Measurements from ENCODE around the gene MAP4K4. TPM values are rescaled to one million over a fixed set of nuclear protein-coding genes. Genes with fewer than 3 reads are reported as not detected.

The MAP4K4 gene
- total RNA-seq, 4 donors from 2014 or later, result 33.8 to 47.3 (median 35.7) TPM

DNA sequence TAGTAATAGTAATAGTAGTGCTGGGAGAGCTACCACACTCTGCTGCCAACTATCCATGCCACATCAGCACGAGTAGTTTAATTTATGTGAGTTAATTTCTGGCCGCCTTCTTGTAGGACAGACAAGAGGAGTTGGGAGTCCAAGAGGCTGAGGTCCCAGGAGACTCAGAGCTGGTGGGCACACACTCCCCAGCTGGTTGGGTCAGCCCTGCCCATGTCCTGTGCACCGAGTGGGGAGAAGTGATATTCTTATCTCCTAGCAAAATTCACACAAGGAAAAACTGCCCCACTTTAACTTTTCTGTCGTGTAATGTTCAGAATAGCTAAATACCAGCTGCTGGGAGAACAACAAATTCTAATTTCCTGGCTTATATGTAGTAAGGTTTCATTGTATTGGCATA lies 15.2 kb upstream of the MAP4K4 start:
- Histone ChIP-seq H3K27me3 (no peaks in the 10 kb centered on the region), H3K36me3 (no peaks in the 10 kb centered on the region), H3K4me3 (replicated peaks in 1 of 3) (no peak overlapping the region), H3K4me1 (no peaks in the 10 kb centered on the region), H3K27ac (no peak overlapping the region), H3K9me3 (no peaks in the 10 kb centered on the region)
- DNase-seq, result no peak
- TF ChIP-seq POLR2A (IDR thresholded peaks at IDR 0.05), result no peak
- TF ChIP-seq, protein P1, sequence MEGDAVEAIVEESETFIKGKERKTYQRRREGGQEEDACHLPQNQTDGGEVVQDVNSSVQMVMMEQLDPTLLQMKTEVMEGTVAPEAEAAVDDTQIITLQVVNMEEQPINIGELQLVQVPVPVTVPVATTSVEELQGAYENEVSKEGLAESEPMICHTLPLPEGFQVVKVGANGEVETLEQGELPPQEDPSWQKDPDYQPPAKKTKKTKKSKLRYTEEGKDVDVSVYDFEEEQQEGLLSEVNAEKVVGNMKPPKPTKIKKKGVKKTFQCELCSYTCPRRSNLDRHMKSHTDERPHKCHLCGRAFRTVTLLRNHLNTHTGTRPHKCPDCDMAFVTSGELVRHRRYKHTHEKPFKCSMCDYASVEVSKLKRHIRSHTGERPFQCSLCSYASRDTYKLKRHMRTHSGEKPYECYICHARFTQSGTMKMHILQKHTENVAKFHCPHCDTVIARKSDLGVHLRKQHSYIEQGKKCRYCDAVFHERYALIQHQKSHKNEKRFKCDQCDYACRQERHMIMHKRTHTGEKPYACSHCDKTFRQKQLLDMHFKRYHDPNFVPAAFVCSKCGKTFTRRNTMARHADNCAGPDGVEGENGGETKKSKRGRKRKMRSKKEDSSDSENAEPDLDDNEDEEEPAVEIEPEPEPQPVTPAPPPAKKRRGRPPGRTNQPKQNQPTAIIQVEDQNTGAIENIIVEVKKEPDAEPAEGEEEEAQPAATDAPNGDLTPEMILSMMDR (IDR thresholded peaks at IDR 0.05), result no peak
- intact Hi-C loops (cut with DNase I), result no loop called here
- 81 to 86% methylated on average over 4 of the region's 4 CpGs for WGBS, 2 donors

GRCh38 chr2:101684313-101684712 lies 13.2 kb upstream of the MAP4K4 start:
- Histone ChIP-seq H3K9me3 (no peaks in the 10 kb centered on the region), H3K4me3 (replicated peaks in 1 of 3) (no peak overlapping the region), H3K27ac (no peak overlapping the region), H3K4me1 (no peaks in the 10 kb centered on the region), H3K27me3 (no peaks in the 10 kb centered on the region), H3K36me3 (no peaks in the 10 kb centered on the region)
- DNase-seq, result no peak
- intact Hi-C loops (cut with DNase I), result no loop called here
- TF ChIP-seq, protein P1 (IDR thresholded peaks at IDR 0.05), result no peak
- WGBS, 2 donors, result 90 to 92% methylated on average over 4 of the region's 4 CpGs

- H3K4me3 ChIP-seq (replicated peaks in 1 of 3), result no peak overlapping the region
- no peaks in the 10 kb centered on the region for H3K36me3 ChIP-seq
- DNase-seq, result no peak
- intact Hi-C loops (cut with DNase I), result no loop called here
- no peaks in the 10 kb centered on the region for H3K4me1 ChIP-seq
- H3K27ac ChIP-seq, result no peak overlapping the region
- H3K9me3 ChIP-seq, result no peaks in the 10 kb centered on the region
- no peak for TF ChIP-seq POLR2A (IDR thresholded peaks at IDR 0.05)
- TF ChIP-seq, protein P1 (IDR thresholded peaks at IDR 0.05), result no peak
- no peaks in the 10 kb centered on the region for H3K27me3 ChIP-seq
- 94 to 96% methylated on average over 5 of the region's 5 CpGs for WGBS, 2 donors
Measured at GRCh38 chr2:101688261-101688660, 9.2 kb upstream of the MAP4K4 start.

- Histone ChIP-seq H3K4me1 (no peaks in the 10 kb centered on the region), H3K36me3 (no peaks in the 10 kb centered on the region), H3K9me3 (no peaks in the 10 kb centered on the region), H3K27me3 (no peaks in the 10 kb centered on the region), H3K4me3 (replicated peaks in 1 of 3) (no peak overlapping the region), H3K27ac (no peak overlapping the region)
- intact Hi-C loops (cut with DNase I), result no loop called here
- no peak for DNase-seq
- TF ChIP-seq, protein P1 (IDR thresholded peaks at IDR 0.05), result no peak
- no peak for TF ChIP-seq POLR2A (IDR thresholded peaks at IDR 0.05)
- WGBS, 2 donors, result 82 to 95% methylated on average over 1 of the region's 1 CpG
Measured at GRCh38 chr2:101689114-101689825, 8.2 kb upstream of the MAP4K4 start.

GRCh38 chr2:101690547-101691152 lies 6.9 kb upstream of the MAP4K4 start:
- no peaks in the 10 kb centered on the region for H3K9me3 ChIP-seq
- H3K4me1 ChIP-seq, result no peaks in the 10 kb centered on the region
- intact Hi-C loops (cut with DNase I), result loop anchor here (10.0 kb wide), 1 partner anchor 144 kb away; no protein-coding TSS in a partner anchor
- H3K36me3 ChIP-seq, result no peaks in the 10 kb centered on the region
- no peak overlapping the region for H3K4me3 ChIP-seq (replicated peaks in 1 of 3)
- no peak for DNase-seq
- H3K27ac ChIP-seq, result no peak overlapping the region
- 91 to 96% methylated on average over 2 of the region's 2 CpGs for WGBS, 2 donors
- TF ChIP-seq, protein P1 (IDR thresholded peaks at IDR 0.05), result no peak
- TF ChIP-seq POLR2A (IDR thresholded peaks at IDR 0.05), result no peak
- H3K27me3 ChIP-seq, result no peaks in the 10 kb centered on the region

Data from thyroid gland (tissue), 4 donors.